ENCODE measurements around the gene FEM1A. TPM values are rescaled to one million over a fixed set of nuclear protein-coding genes. Genes with fewer than 3 reads are reported as not detected.

The FEM1A gene
- total and polyA plus RNA-seq, 2 experiments from 2014 or later, result 1.1 to 11.0 TPM

DNA sequence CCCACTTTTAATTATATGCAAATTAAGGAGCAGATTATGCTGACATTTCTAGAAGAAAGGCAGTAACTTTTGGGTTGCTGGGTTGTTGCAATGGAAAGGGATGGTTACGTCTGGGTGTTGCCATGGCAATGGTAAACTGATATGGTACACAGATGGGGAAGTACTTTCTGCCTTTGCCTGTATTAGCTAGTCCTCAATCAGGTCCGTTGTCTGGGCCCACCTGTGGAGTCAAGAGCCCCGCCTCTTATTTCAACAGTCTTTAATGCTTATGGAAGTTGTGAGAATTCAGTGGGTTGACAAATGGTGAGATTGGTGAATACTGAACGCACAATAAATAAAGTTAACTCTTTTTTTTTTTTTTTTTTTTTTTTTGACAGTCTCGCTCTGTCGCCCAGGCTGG is 37.3 kb upstream of the FEM1A start:
- Histone ChIP-seq H3F3A (ENCODE audit: insufficient read depth) (no peaks in the 10 kb centered on the region), H3K4me1 (ENCODE audit: insufficient read depth) (no peaks in the 10 kb centered on the region), H3K4me3 (no peak overlapping the region), H3K27ac (no peak overlapping the region), H3K9me3 (ENCODE audit: low read depth) (no peaks in the 10 kb centered on the region), H3K4me2 (ENCODE audit: unreplicated experiment) (no peak overlapping the region), H3K9me2 (ENCODE audit: insufficient read depth) (no peaks in the 10 kb centered on the region), H3K36me3 (ENCODE audit: low read depth) (no peaks in the 10 kb centered on the region), H4K20me1 (ENCODE audit: insufficient read depth) (no peaks in the 10 kb centered on the region), H3K9ac (no peak overlapping the region), H3K27me3 (replicated peaks; ENCODE audit: insufficient read depth) (no peaks in the 10 kb centered on the region), H3K79me2 (ENCODE audit: insufficient read depth) (no peaks in the 10 kb centered on the region), H2AFZ (no peak overlapping the region)
- in situ Hi-C loops (cut with MboI), result no loop called here
- DNase-seq, result no peak
- TF ChIP-seq EZH2phosphoT487 (IDR thresholded peaks at IDR 0.05; ENCODE audit: insufficient read depth, low read depth) (no peak), EZH2 (IDR thresholded peaks at IDR 0.05; ENCODE audit: insufficient read depth, poor library complexity, severe bottlenecking) (no peak)
- 49 to 50% methylated on average over 4 to 6 of the region's 6 CpGs for WGBS, 2 experiments (ENCODE audit: low coverage in 1 of 2, low lambda C conversion rate in 2 of 2, missing lambda C conversion rate in 2 of 2)

DNA sequence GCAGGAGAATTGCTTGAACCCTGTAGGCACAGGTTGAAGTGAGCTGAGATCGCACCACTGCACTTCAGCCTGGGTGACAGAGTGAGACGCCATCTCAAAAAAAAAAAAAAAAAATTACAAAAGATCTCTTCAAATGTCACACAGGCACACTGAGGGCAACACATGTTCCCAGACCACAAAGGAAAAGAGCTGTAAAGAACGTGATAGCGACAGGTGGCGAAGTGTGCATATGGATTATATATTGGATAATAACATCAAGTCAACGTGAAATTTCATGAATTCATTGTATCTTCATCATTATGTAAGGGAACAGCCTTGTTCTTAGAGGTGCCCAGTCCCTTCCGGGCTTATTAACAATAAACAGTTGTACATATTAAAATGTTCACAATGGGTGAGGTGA is 36.1 kb upstream of the FEM1A start:
- no peak for DNase-seq
- no peaks in the 10 kb centered on the region for H4K20me1 ChIP-seq (ENCODE audit: insufficient read depth)
- H3K4me3 ChIP-seq, result no peak overlapping the region
- in situ Hi-C loops (cut with MboI), result no loop called here
- 73 to 80% methylated on average over 6 to 7 of the region's 7 CpGs for WGBS, 2 experiments (ENCODE audit: low coverage in 1 of 2, low lambda C conversion rate in 2 of 2, missing lambda C conversion rate in 2 of 2)
- H2AFZ ChIP-seq, result no peak overlapping the region
- H3K9me2 ChIP-seq (ENCODE audit: insufficient read depth), result no peaks in the 10 kb centered on the region
- H3K79me2 ChIP-seq (ENCODE audit: insufficient read depth), result no peaks in the 10 kb centered on the region
- H3K4me2 ChIP-seq (ENCODE audit: unreplicated experiment), result no peak overlapping the region
- H3K4me1 ChIP-seq (ENCODE audit: insufficient read depth), result 0 out of 2 replicates have a peak, but pooled peaks cover 3% of the 10 kb centered on the region
- TF ChIP-seq EZH2phosphoT487 (IDR thresholded peaks at IDR 0.05; ENCODE audit: insufficient read depth, low read depth) (no peak), EZH2 (IDR thresholded peaks at IDR 0.05; ENCODE audit: insufficient read depth, poor library complexity, severe bottlenecking) (no peak)
- H3K9ac ChIP-seq, result no peak overlapping the region
- H3K9me3 ChIP-seq (ENCODE audit: low read depth), result no peaks in the 10 kb centered on the region
- H3K27me3 ChIP-seq (replicated peaks; ENCODE audit: insufficient read depth), result no peaks in the 10 kb centered on the region
- H3K36me3 ChIP-seq (ENCODE audit: low read depth), result no peaks in the 10 kb centered on the region
- no peak overlapping the region for H3K27ac ChIP-seq
- H3F3A ChIP-seq (ENCODE audit: insufficient read depth), result no peaks in the 10 kb centered on the region

DNA sequence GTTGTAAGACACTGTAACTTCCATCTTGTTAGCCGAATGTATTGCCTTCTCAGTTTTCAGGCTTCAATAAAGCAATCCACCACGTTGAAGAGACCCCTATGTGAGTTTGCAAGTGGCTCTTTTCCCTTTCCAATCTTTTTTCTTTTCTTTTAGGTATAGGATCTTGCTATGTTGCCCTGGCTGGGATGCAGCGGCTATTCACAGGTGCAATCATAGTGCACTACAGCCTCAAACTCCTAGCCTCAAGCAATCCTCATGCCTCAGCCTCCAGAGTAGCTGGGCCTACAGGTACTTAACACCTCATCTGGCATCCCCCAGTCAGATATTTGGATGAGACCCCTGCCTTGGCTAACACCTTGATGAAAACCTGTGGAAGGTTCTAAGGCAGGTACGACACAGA is 33.5 kb upstream of the FEM1A start:
- 74 to 76% methylated on average over 4 of the region's 4 CpGs for whole genome bisulfite sequencing, 2 experiments (ENCODE audit: low coverage in 1 of 2, low lambda C conversion rate in 2 of 2, missing lambda C conversion rate in 2 of 2)
- no peak for DNase-seq
- H3F3A ChIP-seq (ENCODE audit: insufficient read depth), result no peaks in the 10 kb centered on the region
- no peak overlapping the region for H3K9ac ChIP-seq
- no peak overlapping the region for H3K27ac ChIP-seq
- peaks cover 9% of the 10 kb centered on the region; the same call in 1 of the 2 replicates for H3K27me3 ChIP-seq (replicated peaks; ENCODE audit: insufficient read depth)
- no peak overlapping the region for H2AFZ ChIP-seq
- in situ Hi-C loops (cut with MboI), result no loop called here
- H4K20me1 ChIP-seq (ENCODE audit: insufficient read depth), result no peaks in the 10 kb centered on the region
- H3K79me2 ChIP-seq (ENCODE audit: insufficient read depth), result no peaks in the 10 kb centered on the region
- H3K4me1 ChIP-seq (ENCODE audit: insufficient read depth), result 0 out of 2 replicates have a peak, but pooled peaks cover 3% of the 10 kb centered on the region
- H3K36me3 ChIP-seq (ENCODE audit: low read depth), result no peaks in the 10 kb centered on the region
- TF ChIP-seq EZH2 (IDR thresholded peaks at IDR 0.05; ENCODE audit: insufficient read depth, poor library complexity, severe bottlenecking), result no peak
- TF ChIP-seq EZH2phosphoT487 (IDR thresholded peaks at IDR 0.05; ENCODE audit: insufficient read depth, low read depth), result no peak
- H3K9me3 ChIP-seq (ENCODE audit: low read depth), result no peaks in the 10 kb centered on the region
- no peak overlapping the region for H3K4me3 ChIP-seq
- no peak overlapping the region for H3K4me2 ChIP-seq (ENCODE audit: unreplicated experiment)
- H3K9me2 ChIP-seq (ENCODE audit: insufficient read depth), result no peaks in the 10 kb centered on the region

DNA sequence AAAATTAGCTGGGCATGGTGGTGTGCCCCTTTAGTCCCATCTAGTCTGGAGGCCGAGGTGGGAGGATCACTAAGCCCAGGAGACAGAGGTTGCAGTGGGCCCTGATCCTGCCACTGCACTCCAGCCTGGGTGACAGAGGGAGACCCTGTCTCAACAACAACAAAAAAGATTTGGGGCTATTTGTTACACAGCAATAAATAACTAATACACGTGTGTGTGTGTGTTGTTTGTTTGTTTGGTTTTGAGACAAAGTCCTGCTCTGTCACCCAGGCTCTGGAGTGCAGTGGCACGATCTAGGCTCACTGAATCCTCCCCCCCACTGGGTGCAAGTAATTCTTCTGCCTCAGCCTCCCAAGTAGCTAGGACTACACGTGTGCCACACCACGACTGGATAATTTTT is 32.9 kb upstream of the FEM1A start:
- Histone ChIP-seq H3K79me2 (ENCODE audit: insufficient read depth) (no peaks in the 10 kb centered on the region), H3K27ac (no peak overlapping the region), H3K4me1 (ENCODE audit: insufficient read depth) (0 out of 2 replicates have a peak, but pooled peaks cover 3% of the 10 kb centered on the region), H3F3A (ENCODE audit: insufficient read depth) (no peaks in the 10 kb centered on the region), H2AFZ (no peak overlapping the region), H3K9ac (no peak overlapping the region), H4K20me1 (ENCODE audit: insufficient read depth) (no peaks in the 10 kb centered on the region), H3K4me2 (ENCODE audit: unreplicated experiment) (no peak overlapping the region), H3K9me2 (ENCODE audit: insufficient read depth) (no peaks in the 10 kb centered on the region), H3K9me3 (ENCODE audit: low read depth) (no peaks in the 10 kb centered on the region), H3K36me3 (ENCODE audit: low read depth) (no peaks in the 10 kb centered on the region), H3K4me3 (no peak overlapping the region), H3K27me3 (replicated peaks; ENCODE audit: insufficient read depth) (peaks cover 9% of the 10 kb centered on the region; the same call in 1 of the 2 replicates)
- TF ChIP-seq EZH2phosphoT487 (IDR thresholded peaks at IDR 0.05; ENCODE audit: insufficient read depth, low read depth) (no peak), EZH2 (IDR thresholded peaks at IDR 0.05; ENCODE audit: insufficient read depth, poor library complexity, severe bottlenecking) (no peak)
- DNase-seq, result no peak
- in situ Hi-C loops (cut with MboI), result no loop called here
- 25% methylated on average over 5 of the region's 5 CpGs for WGBS, 2 experiments (ENCODE audit: low coverage in 1 of 2, low lambda C conversion rate in 2 of 2, missing lambda C conversion rate in 2 of 2)
